Effector CD4-positive, alpha-beta T cell (primary cell): ENCODE results near the gene IRX6.

Source experiments
- DNase-seq: peaks from one replicate; pipeline ENCODE4 v3.0.0-alpha.2; 2020

Gene IRX6

DNA sequence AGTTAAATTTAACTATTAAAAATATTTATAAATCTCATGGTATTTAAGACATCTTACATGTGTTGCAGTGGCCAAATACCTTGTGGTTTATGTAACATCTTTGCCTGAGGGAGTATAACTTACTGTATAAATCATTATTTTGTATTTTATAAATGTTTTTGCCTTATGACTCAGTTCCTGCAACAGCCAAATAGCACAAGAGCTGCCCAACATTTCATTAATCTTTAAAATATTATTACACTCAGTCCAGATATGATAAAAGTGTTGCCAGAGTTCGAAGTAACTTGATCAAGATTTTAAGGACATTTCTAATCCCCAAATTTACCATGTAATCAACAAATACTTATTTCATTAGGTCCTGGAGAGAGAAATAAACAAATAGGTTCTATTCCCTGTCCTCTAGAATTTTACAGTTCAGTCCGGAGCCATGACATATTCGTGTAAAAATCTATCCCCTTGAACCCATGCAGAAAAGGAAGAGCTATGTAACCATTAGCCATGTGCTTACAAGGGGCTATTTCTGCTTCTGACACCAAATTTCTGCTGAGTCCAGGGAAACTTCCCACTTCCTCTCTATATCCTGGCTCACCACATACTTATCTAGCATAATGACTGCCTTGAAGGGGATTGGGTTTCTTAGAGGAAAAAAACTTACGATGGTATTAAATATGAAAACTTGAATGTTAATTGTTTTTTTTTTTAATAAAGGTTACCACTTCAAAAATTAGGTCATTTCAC, 44.0 kb downstream of the IRX6 start:
- no peak for DNase-seq

DNA sequence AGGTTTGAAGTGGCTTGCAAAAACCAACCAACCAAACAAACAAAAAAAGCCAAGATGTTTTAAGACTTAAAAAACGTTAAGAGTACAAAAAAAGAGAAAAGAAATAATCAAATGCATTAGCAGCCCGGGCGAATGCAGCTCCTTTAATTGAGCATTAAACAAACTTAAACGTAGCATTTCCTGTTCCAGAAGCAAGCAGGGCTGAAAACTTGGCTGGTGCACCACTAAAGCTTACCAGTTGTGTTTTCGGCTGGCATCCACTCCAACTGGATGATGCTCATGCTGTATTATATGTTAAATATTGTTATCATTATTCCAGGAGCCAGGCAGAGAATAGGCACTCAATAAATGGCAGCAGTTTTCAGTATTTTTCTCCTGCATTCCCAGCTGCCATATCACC, 45.1 kb downstream of the IRX6 start:
- DNase-seq = no peak

DNA sequence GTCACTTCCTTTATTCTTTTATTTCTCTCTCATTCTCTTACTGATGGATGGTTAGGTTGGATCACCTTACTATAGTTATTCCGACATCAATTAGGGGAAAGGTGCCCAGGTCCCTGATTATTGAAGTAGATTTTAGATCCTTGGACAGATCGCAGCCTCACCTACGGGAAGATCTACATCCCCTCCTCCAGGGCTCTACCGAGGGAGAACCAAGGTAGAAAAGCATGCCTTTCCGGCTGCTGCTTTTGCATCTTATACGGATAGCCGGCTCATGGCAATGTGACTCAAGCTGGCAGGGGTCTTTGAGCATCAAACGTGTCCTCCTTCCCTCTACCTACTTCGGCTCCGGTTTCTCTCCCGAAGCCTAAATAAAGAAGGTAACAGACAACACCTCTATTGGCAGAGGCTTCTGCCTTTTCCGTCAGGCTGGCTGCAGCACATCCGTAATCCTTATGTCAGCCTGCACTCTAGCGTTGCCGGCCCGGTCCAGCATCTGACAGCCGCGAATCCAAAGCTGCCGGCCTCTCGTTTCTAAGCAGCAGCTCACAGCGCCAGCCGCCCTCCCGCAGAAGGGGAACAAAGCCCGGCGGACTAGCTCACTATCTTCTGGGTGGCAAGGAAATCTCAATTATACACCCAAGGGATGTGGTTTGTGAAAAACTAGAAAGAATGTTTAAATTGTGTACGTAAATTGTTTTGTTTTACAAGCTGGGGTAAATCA, 46.9 kb downstream of the IRX6 start:
- DNase-seq = no peak

DNA sequence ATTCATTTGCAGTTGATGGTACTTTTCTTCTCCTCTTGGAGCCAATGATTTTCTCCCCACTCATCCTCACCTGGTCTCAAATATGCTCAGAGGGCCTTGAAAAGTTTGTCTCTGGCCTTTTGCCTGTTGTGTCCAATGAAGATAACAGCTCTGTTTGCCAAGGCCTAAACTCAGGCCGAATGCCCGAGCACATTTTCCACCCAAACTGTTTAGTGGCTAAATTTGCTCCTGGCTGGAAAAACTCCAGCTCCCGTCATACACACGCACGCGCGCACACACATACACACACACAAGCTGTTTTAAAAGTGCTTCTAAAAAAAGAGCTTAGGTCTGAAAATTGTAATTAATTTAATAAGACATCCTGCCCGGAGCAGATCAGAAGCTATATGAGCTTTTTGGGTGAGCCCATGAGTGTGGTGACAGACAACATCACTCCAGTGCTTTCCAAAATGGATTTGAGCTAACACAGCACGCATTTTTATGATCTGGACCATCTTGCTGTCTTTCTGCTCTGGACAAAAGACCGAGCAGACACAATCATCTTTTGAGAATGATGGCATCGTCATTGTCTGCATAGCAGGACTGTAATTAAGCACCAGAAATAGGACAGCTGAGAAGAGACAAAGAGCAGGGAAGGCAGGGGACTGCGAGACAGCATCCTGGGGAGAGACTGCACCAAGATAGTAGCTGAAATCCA, 48.9 kb downstream of the IRX6 start:
- no peak for DNase-seq

DNA sequence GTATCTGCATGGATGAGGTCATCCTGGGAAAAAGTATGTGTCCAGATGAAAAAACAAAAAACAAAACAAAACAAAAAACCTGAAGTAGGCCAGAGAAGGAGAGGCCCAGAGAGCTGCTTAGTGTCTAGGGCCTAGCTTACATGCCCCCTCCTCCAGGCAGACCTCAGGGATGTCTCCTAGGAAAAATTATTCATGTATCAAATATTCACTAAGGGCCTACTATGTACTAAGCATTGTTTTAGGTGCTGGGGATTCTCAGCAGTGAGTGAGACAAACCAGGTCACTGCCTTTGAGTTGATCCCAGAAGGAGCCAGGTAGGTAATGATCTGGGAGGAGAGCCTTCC, 49.5 kb downstream of the IRX6 start:
- DNase-seq = no peak

DNA sequence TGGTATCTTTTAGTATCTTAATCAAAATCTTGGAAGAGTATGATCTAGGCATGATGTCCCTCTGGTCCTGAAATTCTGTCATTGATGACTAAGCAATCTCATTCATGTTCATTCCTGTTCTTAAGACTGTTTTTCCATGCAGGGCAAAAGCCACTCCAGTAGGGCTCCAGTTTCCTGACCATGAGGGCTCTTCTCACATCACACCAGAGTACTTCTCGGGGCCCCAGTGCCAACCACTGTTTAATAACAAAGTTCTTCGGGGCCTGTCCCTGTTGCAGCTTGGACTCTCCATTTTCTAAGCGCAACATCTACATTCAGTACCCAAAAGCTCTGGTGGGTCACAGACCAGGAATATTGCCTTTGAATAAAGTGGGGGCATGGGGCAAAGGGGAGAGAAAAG, 52.0 kb downstream of the IRX6 start:
- DNase-seq = no peak

DNA sequence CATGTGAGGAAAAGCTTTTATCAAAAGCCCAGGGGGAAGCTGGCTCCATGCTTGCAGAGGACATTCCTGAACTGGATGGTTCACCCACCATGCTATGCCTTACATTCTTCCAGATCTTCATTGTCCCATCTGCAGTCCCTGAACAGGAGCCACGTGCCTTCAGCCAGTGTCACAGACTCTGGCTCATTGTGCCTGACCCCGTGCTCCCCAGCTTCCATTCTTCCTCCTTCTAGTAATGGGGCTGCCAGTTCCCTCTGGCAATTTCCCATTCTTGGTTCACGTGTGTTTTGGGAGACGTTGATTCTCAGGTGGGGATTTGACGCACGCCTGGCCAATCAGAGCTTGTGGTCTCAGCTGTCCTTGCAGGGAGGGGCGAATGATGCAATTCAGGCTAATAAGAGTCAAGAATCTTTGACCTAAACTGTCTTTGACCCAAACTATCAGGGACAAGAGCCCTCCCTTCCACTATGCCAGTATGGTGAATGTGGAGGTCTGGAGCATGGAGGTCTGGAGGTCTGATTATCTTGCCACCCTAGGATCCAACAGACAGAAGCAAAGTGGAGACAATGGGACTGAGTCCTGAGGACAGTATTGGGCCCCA, 52.7 kb downstream of the IRX6 start:
- DNase-seq = no peak

DNA sequence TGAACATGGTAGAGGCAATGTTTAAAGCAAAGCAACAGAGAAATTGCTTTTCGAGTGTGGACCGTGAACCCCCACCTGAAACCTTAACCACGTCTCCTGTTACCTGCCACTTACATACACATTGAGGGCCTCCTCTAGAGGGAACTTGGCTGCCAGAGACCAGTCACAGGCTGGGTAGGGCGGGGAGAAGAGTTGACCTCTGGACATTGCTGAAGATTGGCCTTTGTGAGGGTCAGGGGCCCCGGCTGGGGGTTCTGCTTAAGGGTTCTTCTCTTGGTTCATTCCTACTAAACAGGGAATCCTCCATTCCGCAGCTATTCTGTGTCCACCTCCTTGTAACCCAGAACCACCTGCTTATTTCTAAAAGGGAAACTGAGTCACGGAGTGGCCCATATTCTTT, 53.8 kb downstream of the IRX6 start:
- DNase-seq = no peak

DNA sequence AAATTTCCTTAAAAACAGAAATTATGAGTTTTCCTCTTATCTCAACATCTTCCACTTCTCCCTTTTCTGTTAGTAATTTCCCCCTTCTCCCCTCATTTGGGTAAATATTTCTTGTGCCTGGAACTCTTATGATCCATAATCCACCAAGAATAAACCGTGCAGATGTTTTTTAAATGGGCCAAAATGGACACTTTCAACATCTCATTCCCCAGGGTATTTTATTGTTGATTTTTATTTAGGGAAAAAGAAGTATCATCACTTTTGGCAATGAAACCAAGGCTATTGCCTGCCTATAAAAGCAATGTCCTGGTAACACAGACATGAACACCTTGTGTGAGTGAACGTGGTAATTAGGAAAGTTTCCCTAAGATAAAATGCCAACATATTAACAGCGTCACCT, 54.6 kb downstream of the IRX6 start:
- no peak for DNase-seq

DNA sequence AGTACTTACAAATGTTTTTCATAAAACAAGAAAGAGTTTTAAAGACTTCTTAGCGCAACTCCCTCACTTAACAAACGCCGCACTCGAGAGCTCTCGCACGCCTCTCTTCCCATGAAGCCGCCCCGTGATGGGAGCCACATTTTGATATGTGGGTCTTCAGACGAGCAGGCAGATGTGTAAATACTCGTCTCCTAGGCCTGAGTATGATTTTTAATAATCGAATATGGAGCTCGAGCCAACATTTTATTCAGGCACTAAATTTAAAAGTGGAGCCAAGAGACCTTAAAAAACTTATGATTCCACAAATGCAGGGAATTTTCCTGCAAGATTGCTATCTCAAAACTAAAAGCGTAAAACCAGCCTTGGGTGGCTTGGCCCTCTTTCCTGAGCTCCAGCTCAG, 55.4 kb downstream of the IRX6 start:
- DNase-seq = no peak

DNA sequence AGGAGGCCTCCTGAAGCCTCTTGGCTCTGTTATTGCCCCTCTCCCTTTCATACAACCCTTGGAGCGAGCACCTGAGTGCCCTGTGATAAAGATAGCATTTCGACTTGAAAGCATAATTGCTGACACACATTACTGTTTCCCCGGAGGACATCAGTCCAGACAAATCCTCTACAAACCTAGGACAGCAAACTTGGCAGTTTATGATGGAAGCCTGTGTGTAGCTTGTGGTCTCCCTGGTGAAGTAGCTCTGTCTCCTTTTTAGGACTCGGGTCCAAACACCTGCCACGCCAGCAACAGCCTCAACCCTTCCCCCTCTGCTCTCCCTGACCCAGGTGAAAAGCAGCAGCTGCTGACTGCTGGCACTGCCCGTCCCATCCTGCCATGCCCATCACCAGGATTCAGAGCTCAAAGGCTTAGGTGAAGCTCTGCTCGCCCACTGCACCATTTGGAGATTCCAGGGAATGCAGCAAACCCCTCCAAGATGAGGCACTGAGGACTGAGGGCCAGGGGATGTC, 55.9 kb downstream of the IRX6 start:
- DNase-seq = no peak
